ENCODE results near the gene SLC10A2.

The SLC10A2 gene

DNA sequence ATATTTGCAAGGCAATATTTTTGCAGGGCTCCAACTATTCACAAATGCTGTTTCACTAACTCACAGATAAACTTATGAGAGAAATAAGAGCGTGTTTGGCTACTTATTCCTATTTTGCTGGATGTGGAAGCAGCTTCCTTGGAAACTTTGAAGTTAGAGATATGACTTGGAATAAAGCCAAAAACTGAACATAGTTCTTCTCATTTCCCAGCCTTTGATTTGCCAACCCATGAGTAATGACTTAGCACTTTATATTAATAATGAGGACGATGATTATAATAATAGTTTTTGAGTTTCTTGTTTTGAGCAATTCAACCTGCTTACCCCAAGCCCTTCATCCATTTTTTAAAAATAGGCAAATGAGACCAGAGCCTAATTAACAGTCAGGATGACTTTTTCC lies 47.7 kb downstream of the SLC10A2 start:
- H3K9me3 ChIP-seq (ENCODE audit: insufficient read depth, low read length): no peaks in the 10 kb centered on the region
- H3K27me3 ChIP-seq (ENCODE audit: low read depth, low read length): no peaks in the 10 kb centered on the region
- H3K36me3 ChIP-seq (replicated peaks; ENCODE audit: low read depth, low read length): no peaks in the 10 kb centered on the region
- TF ChIP-seq, protein P1, sequence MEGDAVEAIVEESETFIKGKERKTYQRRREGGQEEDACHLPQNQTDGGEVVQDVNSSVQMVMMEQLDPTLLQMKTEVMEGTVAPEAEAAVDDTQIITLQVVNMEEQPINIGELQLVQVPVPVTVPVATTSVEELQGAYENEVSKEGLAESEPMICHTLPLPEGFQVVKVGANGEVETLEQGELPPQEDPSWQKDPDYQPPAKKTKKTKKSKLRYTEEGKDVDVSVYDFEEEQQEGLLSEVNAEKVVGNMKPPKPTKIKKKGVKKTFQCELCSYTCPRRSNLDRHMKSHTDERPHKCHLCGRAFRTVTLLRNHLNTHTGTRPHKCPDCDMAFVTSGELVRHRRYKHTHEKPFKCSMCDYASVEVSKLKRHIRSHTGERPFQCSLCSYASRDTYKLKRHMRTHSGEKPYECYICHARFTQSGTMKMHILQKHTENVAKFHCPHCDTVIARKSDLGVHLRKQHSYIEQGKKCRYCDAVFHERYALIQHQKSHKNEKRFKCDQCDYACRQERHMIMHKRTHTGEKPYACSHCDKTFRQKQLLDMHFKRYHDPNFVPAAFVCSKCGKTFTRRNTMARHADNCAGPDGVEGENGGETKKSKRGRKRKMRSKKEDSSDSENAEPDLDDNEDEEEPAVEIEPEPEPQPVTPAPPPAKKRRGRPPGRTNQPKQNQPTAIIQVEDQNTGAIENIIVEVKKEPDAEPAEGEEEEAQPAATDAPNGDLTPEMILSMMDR (IDR thresholded peaks at IDR 0.05; ENCODE audit: low read depth, low read length): no peak
- no peak for TF ChIP-seq EZH2phosphoT487 (IDR thresholded peaks at IDR 0.05; ENCODE audit: low read depth)
- no peak overlapping the region for H3K27ac ChIP-seq (ENCODE audit: low read length)
- H2AFZ ChIP-seq (ENCODE audit: low read depth, low read length): no peak overlapping the region
- H3K4me3 ChIP-seq (ENCODE audit: low read length): no peak overlapping the region
- H3K4me1 ChIP-seq (ENCODE audit: low read length): no peaks in the 10 kb centered on the region
- no peak overlapping the region for H3K4me2 ChIP-seq (ENCODE audit: low read length)
- no peaks in the 10 kb centered on the region for H4K20me1 ChIP-seq (ENCODE audit: insufficient read depth, low read length)
- H3K9ac ChIP-seq (ENCODE audit: low read length): no peak overlapping the region
- no peaks in the 10 kb centered on the region for H3K79me2 ChIP-seq (ENCODE audit: low read length)

- Histone ChIP-seq H3K27ac (ENCODE audit: low read length) (no peak overlapping the region), H3K79me2 (ENCODE audit: low read length) (no peaks in the 10 kb centered on the region), H3K4me3 (ENCODE audit: low read length) (no peak overlapping the region), H3K4me2 (ENCODE audit: low read length) (no peak overlapping the region), H4K20me1 (ENCODE audit: insufficient read depth, low read length) (no peaks in the 10 kb centered on the region), H3K9ac (ENCODE audit: low read length) (no peak overlapping the region), H3K27me3 (ENCODE audit: low read depth, low read length) (no peaks in the 10 kb centered on the region), H3K9me3 (ENCODE audit: insufficient read depth, low read length) (no peaks in the 10 kb centered on the region), H3K4me1 (ENCODE audit: low read length) (peaks cover 7% of the 10 kb centered on the region), H2AFZ (ENCODE audit: low read depth, low read length) (no peak overlapping the region), H3K36me3 (replicated peaks; ENCODE audit: low read depth, low read length) (no peaks in the 10 kb centered on the region)
- TF ChIP-seq, protein P1 (IDR thresholded peaks at IDR 0.05; ENCODE audit: low read depth, low read length): no peak
Measured at GRCh38 chr13:103012646-103013045, 53.6 kb downstream of the SLC10A2 start.

- peaks cover 22% of the 10 kb centered on the region for H3K4me1 ChIP-seq (ENCODE audit: low read length)
- peaks cover 9% of the 10 kb centered on the region; the same call in 1 of the 2 replicates for H3K9me3 ChIP-seq (ENCODE audit: insufficient read depth, low read length)
- H3K27me3 ChIP-seq (ENCODE audit: low read depth, low read length): no peaks in the 10 kb centered on the region
- H2AFZ ChIP-seq (ENCODE audit: low read depth, low read length): no peak overlapping the region
- H4K20me1 ChIP-seq (ENCODE audit: insufficient read depth, low read length): no peaks in the 10 kb centered on the region
- H3K36me3 ChIP-seq (replicated peaks; ENCODE audit: low read depth, low read length): no peaks in the 10 kb centered on the region
- TF ChIP-seq, protein P1 (IDR thresholded peaks at IDR 0.05; ENCODE audit: low read depth, low read length): no peak
- no peak for TF ChIP-seq EZH2phosphoT487 (IDR thresholded peaks at IDR 0.05; ENCODE audit: low read depth)
- no peak overlapping the region for H3K4me3 ChIP-seq (ENCODE audit: low read length)
- H3K27ac ChIP-seq (ENCODE audit: low read length): no peak overlapping the region
- no peak overlapping the region for H3K9ac ChIP-seq (ENCODE audit: low read length)
- no peaks in the 10 kb centered on the region for H3K79me2 ChIP-seq (ENCODE audit: low read length)
- H3K4me2 ChIP-seq (ENCODE audit: low read length): no peak overlapping the region
Measured at GRCh38 chr13:103009051-103009840, 57.0 kb downstream of the SLC10A2 start.

DNA sequence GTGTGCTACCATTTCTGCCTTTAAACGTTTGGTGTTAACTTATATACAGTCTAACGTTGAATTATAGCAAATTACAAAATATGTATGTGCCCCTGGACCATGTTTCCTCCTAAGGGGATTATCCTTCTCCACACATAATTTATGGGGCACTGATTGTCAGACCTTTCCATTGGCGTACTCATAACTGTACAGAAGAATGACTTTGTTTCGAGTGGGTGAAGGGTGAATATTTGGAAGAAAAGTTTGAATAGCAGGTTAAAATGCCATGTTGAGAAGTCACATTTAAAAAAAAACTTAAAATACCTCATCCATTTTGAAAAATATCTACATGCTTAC lies 58.8 kb downstream of the SLC10A2 start:
- H3K4me3 ChIP-seq (ENCODE audit: low read length): peak overlapping the region; percentile 70
- H3K36me3 ChIP-seq (replicated peaks; ENCODE audit: low read depth, low read length): no peaks in the 10 kb centered on the region
- H3K27me3 ChIP-seq (ENCODE audit: low read depth, low read length): no peaks in the 10 kb centered on the region
- H3K79me2 ChIP-seq (ENCODE audit: low read length): no peaks in the 10 kb centered on the region
- H3K4me2 ChIP-seq (ENCODE audit: low read length): peak overlapping the region; percentile 81
- peak overlapping the region; percentile 48; the same call in 1 of the 2 replicates for H2AFZ ChIP-seq (ENCODE audit: low read depth, low read length)
- H4K20me1 ChIP-seq (ENCODE audit: insufficient read depth, low read length): no peaks in the 10 kb centered on the region
- H3K9ac ChIP-seq (ENCODE audit: low read length): 0 out of 2 replicates have a peak overlapping the region, but pooled peaks have one; percentile 3
- peaks cover 9% of the 10 kb centered on the region; the same call in 1 of the 2 replicates for H3K9me3 ChIP-seq (ENCODE audit: insufficient read depth, low read length)
- TF ChIP-seq EZH2phosphoT487 (IDR thresholded peaks at IDR 0.05; ENCODE audit: low read depth): no peak
- TF ChIP-seq, protein P1 (IDR thresholded peaks at IDR 0.05; ENCODE audit: low read depth, low read length): no peak
- H3K4me1 ChIP-seq (ENCODE audit: low read length): peaks cover 22% of the 10 kb centered on the region
- peak overlapping the region; percentile 57 for H3K27ac ChIP-seq (ENCODE audit: low read length)
